Suprapubic skin (tissue), 3 donors: ENCODE data around the gene ABCA13.

Source experiments
- CTCF ChIP-seq, 2 donors: fragments of 200-600 bp in 1 of 2; fragments of 450-650 bp in 1 of 2; sonication (generic) in 1 of 2; IDR thresholded peaks; one replicate each; pipeline ENCODE4 v1.5.1; 2016 to 2019; ENCODE audit warnings: antibody characterized with exemption in 2 of 2, mild to moderate bottlenecking in 1 of 2, moderate library complexity in 1 of 2
- EP300 ChIP-seq: sonication (generic); formaldehyde crosslinking; IDR thresholded peaks from one replicate; pipeline ENCODE4 v1.6.1; 2017; ENCODE audit warnings: antibody characterized with exemption
- POLR2A ChIP-seq, 2 donors: fragments of 450-650 bp; IDR thresholded peaks; one replicate each; pipeline ENCODE4 v1.6.1; 2017; ENCODE audit warnings: antibody characterized with exemption in 2 of 2, mild to moderate bottlenecking in 2 of 2, moderate library complexity in 2 of 2

GRCh38 chr7:48149058-48149457 lies 22.2 kb upstream of the ABCA13 start:
- TF ChIP-seq CTCF (IDR thresholded peaks at IDR 0.05) (no peak), EP300 (no peak), POLR2A (IDR thresholded peaks at IDR 0.05) (no peak)
